ENCODE results near the gene PHIP. TPM values are rescaled to one million over a fixed set of nuclear protein-coding genes. Genes with fewer than 3 reads are reported as not detected.
A peak's percentile ranks its signal among the peaks of the same experiment; 100 is the strongest.

Gene PHIP
- 10 to 100 TPM; 20.2 to 65.2 (median 25.1) TPM for total RNA-seq

GRCh38 chr6:79078075-79078969 is at the start of gene PHIP:
PHIP (minus strand) TSS chr6:79078254; CDS start chr6:79078068, 186 bp downstream.
- Histone ChIP-seq H3K4me1 (peaks cover 0 to 15% (median 0%) of the 10 kb centered on the region in 4 donors), H3K27ac (peak within 1 kb of the TSS; percentile 94 to 99 (median 97)), H3K27me3 (no peaks in the 10 kb centered on the region), H3K9me3 (no peaks in the 10 kb centered on the region), H3K36me3 (no peaks in the 10 kb centered on the region), H3K4me3 (peak within 1 kb of the TSS; percentile 85 to 96 (median 92))
- peak; percentile 91 to 96 (median 95) for DNase-seq
- TF ChIP-seq POLR2A (IDR thresholded peaks at IDR 0.05) (peak; percentile 42 to 55), CTCF (IDR thresholded peaks at IDR 0.05) (peak in 1 of 6 experiments; percentile 4)

- Histone ChIP-seq H3K36me3 (no peaks in the 10 kb centered on the region), H3K27ac (no peak overlapping the region), H3K27me3 (no peaks in the 10 kb centered on the region), H3K4me1 (no peaks in the 10 kb centered on the region), H3K4me3 (no peak overlapping the region), H3K9me3 (no peaks in the 10 kb centered on the region)
- TF ChIP-seq POLR2A (IDR thresholded peaks at IDR 0.05) (no peak), CTCF (IDR thresholded peaks at IDR 0.05) (no peak)
- no peak for DNase-seq
These were observed 49.6 kb upstream of the PHIP start for GRCh38 chr6:79127660-79128059.

GRCh38 chr6:79119217-79119616 is 41.2 kb upstream of the PHIP start:
- no peaks in the 10 kb centered on the region for H3K27me3 ChIP-seq
- no peak for DNase-seq

GRCh38 chr6:79117752-79118151 is 39.7 kb upstream of the PHIP start:
- Histone ChIP-seq H3K4me3 (no peak overlapping the region), H3K27ac (no peak overlapping the region), H3K27me3 (no peaks in the 10 kb centered on the region), H3K36me3 (no peaks in the 10 kb centered on the region), H3K4me1 (no peaks in the 10 kb centered on the region), H3K9me3 (no peaks in the 10 kb centered on the region)
- no peak for TF ChIP-seq POLR2A (IDR thresholded peaks at IDR 0.05)
- TF ChIP-seq CTCF (IDR thresholded peaks at IDR 0.05) = no peak
- DNase-seq = no peak

More at GRCh38 chr6:79119217-79119616, 41.2 kb upstream of the PHIP start:
- no peaks in the 10 kb centered on the region for H3K9me3 ChIP-seq
- no peak overlapping the region for H3K4me3 ChIP-seq
- H3K4me1 ChIP-seq = no peaks in the 10 kb centered on the region
- no peak overlapping the region for H3K27ac ChIP-seq
- TF ChIP-seq CTCF (IDR thresholded peaks at IDR 0.05) (no peak), POLR2A (IDR thresholded peaks at IDR 0.05) (no peak)
- no peaks in the 10 kb centered on the region for H3K36me3 ChIP-seq

- DNase-seq = no peak
- Histone ChIP-seq H3K4me3 (no peak overlapping the region), H3K4me1 (no peaks in the 10 kb centered on the region), H3K36me3 (no peaks in the 10 kb centered on the region), H3K27me3 (no peaks in the 10 kb centered on the region), H3K9me3 (no peaks in the 10 kb centered on the region), H3K27ac (no peak overlapping the region)
- TF ChIP-seq POLR2A (IDR thresholded peaks at IDR 0.05) (no peak), CTCF (IDR thresholded peaks at IDR 0.05) (no peak)
These were observed 37.6 kb upstream of the PHIP start for GRCh38 chr6:79115553-79116182.

All from Peyer's patch (tissue), 4 donors.